Endothelial cell of umbilical vein (primary cell): ENCODE results near the gene MSMB. TPM values are rescaled to one million over a fixed set of nuclear protein-coding genes. Genes with fewer than 3 reads are reported as not detected.

Experiments used
- BruUV-seq: library from RNA; stranded (reverse); fragments of 400-500 nt; replicated peaks from 2 replicates; lab custom pipeline; 2021; lab: Mats Ljungman, UMichigan
- CTCF ChIA-PET: fragments of 300-600, 350-600 bp; sonication (Branson Sonifier 250); formaldehyde crosslinking; loops from one replicate; lab custom pipeline; 2021; ENCODE audit warnings: antibody characterized with exemption, inconsistent platforms; lab: Charles Lee
- POLR2A ChIA-PET: fragments of 300-600, 350-600 bp; sonication (Branson Sonifier 250); formaldehyde crosslinking; loops from one replicate; lab custom pipeline; 2021; ENCODE audit warnings: antibody characterized with exemption, inconsistent platforms; lab: Charles Lee
- DNase-seq: peaks from one replicate; pipeline ENCODE4 v3.0.0-alpha.2; 2011; ENCODE audit warnings: low read depth, low spot score
- FAIRE-seq: peaks from 2 replicates; lab custom pipeline; 2011; peaks lifted over from hg19 to GRCh38; lab: Jason Lieb, UNC
- H2AFZ ChIP-seq: 2 replicates; pipeline ENCODE4 v1.6.0; 2012; ENCODE audit warnings: low read depth, low read length, control low read depth, inconsistent platforms
- H3K27ac ChIP-seq: 2 replicates; pipeline ENCODE4 v1.5.1; 2011; ENCODE audit warnings: low read depth, mild to moderate bottlenecking, control low read depth, low read length, moderate library complexity; ENCODE audit not compliant: insufficient read depth
- H3K27me3 ChIP-seq, 2 experiments: 2 replicates each; pipeline versions ENCODE4 v1.6.0 to v1.6.1; 2011; ENCODE audit warnings: low read length in 2 of 2, mixed read lengths in 1 of 2; ENCODE audit not compliant: control insufficient read depth in 2 of 2, insufficient read depth in 2 of 2
- H3K36me3 ChIP-seq, 2 experiments: 2 replicates in 1 of 2; 3 replicates in 1 of 2; pipeline ENCODE4 v1.5.1; 2011; ENCODE audit warnings: low read length in 2 of 2, mild to moderate bottlenecking in 1 of 2, moderate library complexity in 1 of 2; ENCODE audit not compliant: control insufficient read depth in 2 of 2, insufficient read depth in 2 of 2; ENCODE audit errors: extremely low read depth in 1 of 2
- H3K4me1 ChIP-seq: 3 replicates; pipeline ENCODE4 v1.5.1; 2011; ENCODE audit warnings: mild to moderate bottlenecking, low read length; ENCODE audit not compliant: control insufficient read depth, insufficient read depth; ENCODE audit errors: extremely low read depth
- H3K4me2 ChIP-seq: 2 replicates; pipeline ENCODE4 v1.6.1; 2011; ENCODE audit warnings: low read length, control low read depth, mixed read lengths; ENCODE audit not compliant: insufficient read depth
- H3K4me3 ChIP-seq, 3 experiments: fragments of 200-600 bp in 1 of 3; sonication (generic), shearing (Covaris generic) in 1 of 3; replicated peaks in 1 of 3; 2 replicates each; pipeline ENCODE4 v1.5.1; 2011 to 2016; ENCODE audit warnings: control low read depth in 3 of 3, low read length in 3 of 3, mild to moderate bottlenecking in 2 of 3, inconsistent platforms in 1 of 3, low read depth in 1 of 3, moderate library complexity in 1 of 3; ENCODE audit not compliant: insufficient read depth in 1 of 3
- H3K79me2 ChIP-seq: 2 replicates; pipeline ENCODE4 v1.6.0; 2012; ENCODE audit warnings: low read length, inconsistent platforms; ENCODE audit not compliant: control insufficient read depth, insufficient read depth
- H3K9ac ChIP-seq: replicated peaks from 2 replicates; pipeline ENCODE3; 2011; ENCODE audit warnings: low read length, control low read depth; ENCODE audit not compliant: insufficient read depth; ENCODE audit errors: extremely low read depth
- H3K9me1 ChIP-seq: replicated peaks from 3 replicates; pipeline ENCODE4 v1.6.0; 2011; ENCODE audit warnings: mild to moderate bottlenecking, low read length; ENCODE audit not compliant: control insufficient read depth, insufficient read depth; ENCODE audit errors: extremely low read depth
- H3K9me3 ChIP-seq: replicated peaks from 2 replicates; pipeline ENCODE4 v1.5.1; 2012; ENCODE audit warnings: low read length, inconsistent platforms; ENCODE audit not compliant: control insufficient read depth, insufficient read depth
- H4K20me1 ChIP-seq: replicated peaks from 2 replicates; pipeline ENCODE3; 2011; ENCODE audit warnings: mild to moderate bottlenecking, low read length; ENCODE audit not compliant: control insufficient read depth, insufficient read depth; ENCODE audit errors: extremely low read depth
- CTCF ChIP-seq, 2 donors: IDR thresholded peaks; 1 replicate in 1 of 2; 2 replicates in 1 of 2; pipeline ENCODE4 v1.5.1; 2011; ENCODE audit warnings: low read length in 2 of 2, mild to moderate bottlenecking in 2 of 2, moderate library complexity in 2 of 2, control low read depth in 1 of 2, inconsistent platforms in 1 of 2, low read depth in 1 of 2; ENCODE audit not compliant: insufficient read depth in 1 of 2; ENCODE audit errors: extremely low read depth in 1 of 2
- EZH2 ChIP-seq: IDR thresholded peaks from 2 replicates; pipeline ENCODE4 v1.6.1; 2012; ENCODE audit warnings: borderline replicate concordance, low read depth, mild to moderate bottlenecking, moderate library complexity, low read length, inconsistent platforms; ENCODE audit not compliant: severe bottlenecking
- FOS ChIP-seq: IDR thresholded peaks from 2 replicates; pipeline ENCODE4 v1.6.1; 2011; ENCODE audit warnings: mild to moderate bottlenecking, low read length, moderate library complexity, borderline replicate concordance; ENCODE audit not compliant: insufficient read depth
- GATA2 ChIP-seq: IDR thresholded peaks from 2 replicates; pipeline ENCODE4 v1.7.0; 2011; ENCODE audit warnings: low read depth, mild to moderate bottlenecking, moderate library complexity, mixed read lengths, low read length; ENCODE audit not compliant: insufficient read length, insufficient read depth
- JUN ChIP-seq: IDR thresholded peaks from 2 replicates; pipeline ENCODE4 v1.6.1; 2011; ENCODE audit warnings: borderline replicate concordance, low read depth; ENCODE audit not compliant: insufficient read length, insufficient read depth
- MYC ChIP-seq: IDR thresholded peaks from one replicate; pipeline ENCODE4 v1.6.1; 2011; ENCODE audit warnings: mild to moderate bottlenecking, low read depth, low read length
- POLR2A ChIP-seq: IDR thresholded peaks from 2 replicates; pipeline ENCODE4 v1.6.1; 2012; ENCODE audit warnings: low read depth, mild to moderate bottlenecking, control low read depth, low read length
- POLR2AphosphoS5 ChIP-seq: IDR thresholded peaks from 2 replicates; pipeline ENCODE4 v1.6.1; 2012; ENCODE audit warnings: low read depth, mild to moderate bottlenecking, control low read depth, low read length, moderate library complexity; ENCODE audit not compliant: insufficient read depth
- dilution Hi-C: fragments of 300-500 bp; cut with MboI; formaldehyde crosslinking; loops from one replicate; pipeline ENCODE4 v1.15.0; 2019; ENCODE audit warnings: low sequenced_read_pairs; ENCODE audit not compliant: extremely low pct_ligation_motif_present
- intact Hi-C: fragments of 100-400 bp; cut with micrococcal nuclease; formaldehyde crosslinking; loops from one replicate; pipeline ENCODE4 v1.10.0; 2022
- polyA plus RNA-seq, 4 experiments: library from polyadenylated mRNA; depleted of rRNA in 3 of 4; stranded (reverse) in 3 of 4; unstranded in 1 of 4; fragments of >200 nt; gene quantifications; 2 replicates each; pipeline versions ENCODE4 v1.2.1 to v1.2.3, GENCODE V29; 2011 to 2012; ENCODE audit warnings: missing spikeins in 1 of 4
- total RNA-seq: library from RNA; stranded (reverse); gene quantifications from 2 replicates; pipeline ENCODE4 v1.2.3, GENCODE V29; 2021
- TF ChIP-seq, protein P1 (sequence below): IDR thresholded peaks from 2 replicates; pipeline ENCODE4 v1.6.1; 2011; ENCODE audit not compliant: insufficient read depth, insufficient read length

Gene MSMB
- total and polyA plus RNA-seq, 2 donors (not counting 3 experiments of a cell fraction or from before 2014, with no cell fraction given), result not detected

DNA sequence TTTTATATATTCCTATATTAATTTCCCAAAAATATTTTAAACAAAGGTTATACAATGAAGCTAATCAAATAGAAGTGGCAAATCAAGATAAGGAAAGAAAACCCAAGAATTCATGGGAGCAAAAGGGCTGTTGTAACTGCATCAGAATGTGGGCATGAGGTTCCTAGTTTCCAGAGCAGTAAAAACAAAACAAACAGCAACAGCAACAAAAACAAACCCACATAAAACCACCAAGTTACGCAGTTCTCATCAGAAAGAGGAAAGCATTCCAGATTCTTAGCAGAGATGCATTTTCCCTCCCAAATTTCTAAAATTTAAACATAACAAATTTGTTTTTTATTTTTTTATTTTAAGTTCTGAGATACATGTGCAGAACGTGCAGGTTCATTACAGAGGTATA lies 34.8 kb upstream of the MSMB start:
- no peaks in the 10 kb centered on the region for H3K4me1 ChIP-seq
- H3K9ac ChIP-seq, result no peak overlapping the region
- POLR2A ChIA-PET, result no interaction called here
- H3K79me2 ChIP-seq, result no peaks in the 10 kb centered on the region
- TF ChIP-seq MYC (no peak), POLR2AphosphoS5 (no peak), JUN (no peak), EZH2 (no peak), FOS (no peak), GATA2 (no peak), POLR2A (no peak), CTCF (IDR thresholded peaks at IDR 0.05; ENCODE audit: extremely low read depth in 1 of 2, insufficient read depth in 1 of 2, low read depth in 1 of 2, low read length in 2 of 2) (no peak)
- TF ChIP-seq, protein P1, sequence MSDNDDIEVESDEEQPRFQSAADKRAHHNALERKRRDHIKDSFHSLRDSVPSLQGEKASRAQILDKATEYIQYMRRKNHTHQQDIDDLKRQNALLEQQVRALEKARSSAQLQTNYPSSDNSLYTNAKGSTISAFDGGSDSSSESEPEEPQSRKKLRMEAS, result no peak
- H3K4me3 ChIP-seq, result no peak overlapping the region
- H3K27ac ChIP-seq, result no peak overlapping the region
- no peaks in the 10 kb centered on the region for H3K9me3 ChIP-seq
- H2AFZ ChIP-seq, result no peak overlapping the region
- H3K27me3 ChIP-seq, result no peaks in the 10 kb centered on the region
- H3K36me3 ChIP-seq, result no peaks in the 10 kb centered on the region
- dilution Hi-C loops (no loop called here), intact Hi-C loops (no loop called here)
- H3K9me1 ChIP-seq, result no peaks in the 10 kb centered on the region
- no peak overlapping the region for H3K4me2 ChIP-seq
- CTCF ChIA-PET, result interaction anchor here (1.2 kb wide), 1 partner anchor 11 kb away, joined by 4 read pairs; no protein-coding TSS in a partner anchor
- DNase-seq, result no peak
- no peak for FAIRE-seq
- no TSS peak for BruUV-seq
- no peaks in the 10 kb centered on the region for H4K20me1 ChIP-seq
